ENCODE results near the gene MUC21.

Gene MUC21

DNA sequence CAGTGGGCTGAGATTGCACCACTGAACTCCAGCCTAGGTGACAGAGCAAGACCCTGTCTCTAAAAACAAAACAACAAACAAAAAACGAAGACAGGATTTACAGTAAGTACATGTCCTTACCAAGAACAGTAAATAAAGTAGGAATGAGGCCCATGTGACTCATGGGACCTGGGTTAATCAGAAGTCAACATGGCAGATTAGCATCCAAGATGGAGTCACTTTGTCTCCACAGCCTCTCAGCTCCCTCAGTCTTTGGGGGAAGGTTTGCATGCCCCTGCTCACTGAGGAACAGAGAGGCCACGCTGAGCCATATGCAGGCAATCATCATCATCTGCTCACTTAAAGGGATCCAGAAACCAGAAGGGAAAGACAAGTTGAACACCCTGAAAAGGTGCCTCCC lies 19.0 kb downstream of the MUC21 start:
- Histone ChIP-seq H3K36me3 (ENCODE audit: control insufficient read depth, insufficient read depth, low read length) (no peaks in the 10 kb centered on the region), H3K4me3 (replicated peaks; ENCODE audit: low read depth, low read length) (no peak overlapping the region), H3K27me3 (replicated peaks; ENCODE audit: control insufficient read depth, insufficient read depth, low read length) (no peaks in the 10 kb centered on the region)
- no peak for DNase-seq (ENCODE audit: extremely low read depth, insufficient read length)
- TF ChIP-seq, protein P1, sequence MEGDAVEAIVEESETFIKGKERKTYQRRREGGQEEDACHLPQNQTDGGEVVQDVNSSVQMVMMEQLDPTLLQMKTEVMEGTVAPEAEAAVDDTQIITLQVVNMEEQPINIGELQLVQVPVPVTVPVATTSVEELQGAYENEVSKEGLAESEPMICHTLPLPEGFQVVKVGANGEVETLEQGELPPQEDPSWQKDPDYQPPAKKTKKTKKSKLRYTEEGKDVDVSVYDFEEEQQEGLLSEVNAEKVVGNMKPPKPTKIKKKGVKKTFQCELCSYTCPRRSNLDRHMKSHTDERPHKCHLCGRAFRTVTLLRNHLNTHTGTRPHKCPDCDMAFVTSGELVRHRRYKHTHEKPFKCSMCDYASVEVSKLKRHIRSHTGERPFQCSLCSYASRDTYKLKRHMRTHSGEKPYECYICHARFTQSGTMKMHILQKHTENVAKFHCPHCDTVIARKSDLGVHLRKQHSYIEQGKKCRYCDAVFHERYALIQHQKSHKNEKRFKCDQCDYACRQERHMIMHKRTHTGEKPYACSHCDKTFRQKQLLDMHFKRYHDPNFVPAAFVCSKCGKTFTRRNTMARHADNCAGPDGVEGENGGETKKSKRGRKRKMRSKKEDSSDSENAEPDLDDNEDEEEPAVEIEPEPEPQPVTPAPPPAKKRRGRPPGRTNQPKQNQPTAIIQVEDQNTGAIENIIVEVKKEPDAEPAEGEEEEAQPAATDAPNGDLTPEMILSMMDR (IDR thresholded peaks at IDR 0.05; ENCODE audit: insufficient read depth, low read length, poor library complexity, severe bottlenecking): no peak

DNA sequence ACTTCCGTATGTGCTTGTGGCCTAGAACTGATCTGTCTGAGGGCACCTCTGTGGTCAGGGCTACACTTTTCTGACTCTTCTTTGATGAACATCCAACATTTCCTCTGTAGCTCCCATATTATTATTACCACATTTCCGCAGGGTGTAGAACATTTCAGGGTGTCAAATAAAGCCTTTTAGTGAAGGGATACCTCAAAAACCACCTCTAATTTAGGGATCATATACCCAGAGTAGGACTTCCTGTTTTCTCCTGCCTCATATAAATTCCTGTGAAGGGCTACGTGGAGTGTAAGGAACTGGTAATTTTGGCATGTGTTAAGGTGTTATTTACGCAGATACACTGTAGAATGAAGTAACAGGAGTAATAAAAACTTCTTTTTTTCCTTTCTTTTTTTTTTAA lies 21.3 kb downstream of the MUC21 start:
- TF ChIP-seq, protein P1 (IDR thresholded peaks at IDR 0.05; ENCODE audit: insufficient read depth, low read length, poor library complexity, severe bottlenecking): no peak
- H3K36me3 ChIP-seq (ENCODE audit: control insufficient read depth, insufficient read depth, low read length): no peaks in the 10 kb centered on the region
- no peak for DNase-seq (ENCODE audit: extremely low read depth, insufficient read length)

DNA sequence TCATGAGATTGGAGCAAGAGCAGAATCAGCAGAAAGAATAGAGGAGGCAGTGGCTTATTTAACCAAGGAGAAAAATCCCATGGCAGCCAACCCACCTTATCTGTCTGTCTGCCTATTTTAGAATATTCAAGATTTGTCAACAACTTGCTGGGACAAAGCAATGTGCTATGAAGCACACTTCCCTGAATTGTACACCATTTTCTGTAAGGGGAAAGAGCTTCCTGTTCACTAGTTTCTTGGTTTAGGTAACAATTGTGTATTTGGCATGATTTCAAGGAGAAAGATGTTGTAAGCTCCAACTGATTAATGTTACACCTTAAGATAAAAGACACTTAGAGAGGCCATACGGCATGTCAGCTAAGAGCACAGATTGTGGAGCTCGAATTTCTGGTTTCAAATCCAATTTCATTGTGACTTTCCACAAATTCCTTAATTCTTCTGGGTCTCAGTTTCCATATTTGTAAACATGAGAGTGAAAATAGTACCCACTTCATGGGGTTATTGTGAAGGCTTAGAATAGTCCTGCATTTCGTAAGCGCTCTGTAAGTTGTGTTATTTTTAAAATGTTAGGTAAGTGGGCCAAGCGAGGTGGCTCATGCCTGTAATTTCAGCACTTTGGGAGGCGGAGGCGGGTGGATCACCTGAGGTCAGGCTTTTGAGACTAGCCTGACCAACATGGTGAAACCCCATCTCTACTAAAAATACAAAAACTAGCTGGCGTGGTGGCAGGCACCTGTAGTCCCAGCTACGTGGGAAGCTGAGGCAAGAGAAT lies 21.9 kb downstream of the MUC21 start:
- DNase-seq (ENCODE audit: extremely low read depth, insufficient read length): no peak

More for the DNA sequence above, 21.3 kb downstream of the MUC21 start:
- no peak overlapping the region for H3K4me3 ChIP-seq (replicated peaks; ENCODE audit: low read depth, low read length)
- no peaks in the 10 kb centered on the region for H3K27me3 ChIP-seq (replicated peaks; ENCODE audit: control insufficient read depth, insufficient read depth, low read length)

DNA sequence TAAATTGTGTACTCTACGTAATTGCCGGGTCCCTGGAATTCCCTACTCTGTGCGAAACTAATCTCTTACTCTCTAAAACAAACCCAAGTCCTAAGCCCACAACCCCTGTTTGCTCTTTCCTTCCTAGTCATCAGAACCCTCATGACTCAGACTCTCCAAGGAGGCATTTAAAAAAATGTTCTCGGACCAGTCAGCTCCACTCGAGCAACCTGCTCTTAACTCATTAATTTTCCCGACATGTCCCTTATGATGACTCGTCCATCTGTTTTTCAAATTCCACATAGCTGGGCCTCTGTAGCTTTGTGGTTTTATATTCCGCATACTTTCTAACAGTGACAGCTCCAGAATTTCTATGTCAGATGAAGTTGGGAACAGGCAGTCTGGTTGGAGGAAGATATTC lies 24.2 kb downstream of the MUC21 start:
- TF ChIP-seq, protein P1 (IDR thresholded peaks at IDR 0.05; ENCODE audit: insufficient read depth, low read length, poor library complexity, severe bottlenecking): no peak
- H3K4me3 ChIP-seq (replicated peaks; ENCODE audit: low read depth, low read length): no peak overlapping the region

More for the DNA sequence above, 21.9 kb downstream of the MUC21 start:
- Histone ChIP-seq H3K27me3 (replicated peaks; ENCODE audit: control insufficient read depth, insufficient read depth, low read length) (no peaks in the 10 kb centered on the region), H3K4me3 (replicated peaks; ENCODE audit: low read depth, low read length) (no peak overlapping the region), H3K36me3 (ENCODE audit: control insufficient read depth, insufficient read depth, low read length) (no peaks in the 10 kb centered on the region)
- TF ChIP-seq, protein P1 (IDR thresholded peaks at IDR 0.05; ENCODE audit: insufficient read depth, low read length, poor library complexity, severe bottlenecking): no peak

DNA sequence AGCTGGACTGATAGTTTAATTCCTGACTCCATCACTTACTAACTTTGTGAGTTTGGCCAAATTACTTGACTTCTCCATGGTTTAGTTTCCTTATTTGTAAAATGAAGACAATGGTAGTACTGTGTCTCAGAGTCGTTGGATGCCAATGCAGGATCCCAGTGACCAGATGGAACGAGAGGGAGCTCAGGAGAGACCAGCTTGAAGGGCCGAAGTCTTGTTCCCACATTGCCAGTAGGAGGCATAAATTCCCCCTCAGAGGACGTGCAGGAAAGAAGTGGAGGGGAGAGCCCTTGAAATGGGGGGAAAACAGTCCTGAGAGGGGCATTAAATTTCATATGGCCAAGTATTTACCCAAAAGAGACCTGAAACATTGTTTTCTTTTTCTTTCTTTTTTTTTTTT lies 24.6 kb downstream of the MUC21 start:
- DNase-seq (ENCODE audit: extremely low read depth, insufficient read length): no peak
- no peaks in the 10 kb centered on the region for H3K27me3 ChIP-seq (replicated peaks; ENCODE audit: control insufficient read depth, insufficient read depth, low read length)
- H3K36me3 ChIP-seq (ENCODE audit: control insufficient read depth, insufficient read depth, low read length): no peaks in the 10 kb centered on the region
- TF ChIP-seq, protein P1 (IDR thresholded peaks at IDR 0.05; ENCODE audit: insufficient read depth, low read length, poor library complexity, severe bottlenecking): no peak
- no peak overlapping the region for H3K4me3 ChIP-seq (replicated peaks; ENCODE audit: low read depth, low read length)

More for the DNA sequence above, 24.2 kb downstream of the MUC21 start:
- H3K27me3 ChIP-seq (replicated peaks; ENCODE audit: control insufficient read depth, insufficient read depth, low read length): no peaks in the 10 kb centered on the region
- no peaks in the 10 kb centered on the region for H3K36me3 ChIP-seq (ENCODE audit: control insufficient read depth, insufficient read depth, low read length)
- DNase-seq (ENCODE audit: extremely low read depth, insufficient read length): no peak
